ENCODE data around the gene MRPS2.
A peak's percentile ranks its signal among the peaks of the same experiment; 100 is the strongest.
"Not testable (repeated sequence)": the region's sequence is repeated elsewhere in the genome, so short reads cannot be mapped to it uniquely, and the experiment has no call there.

MRPS2 gene

DNA sequence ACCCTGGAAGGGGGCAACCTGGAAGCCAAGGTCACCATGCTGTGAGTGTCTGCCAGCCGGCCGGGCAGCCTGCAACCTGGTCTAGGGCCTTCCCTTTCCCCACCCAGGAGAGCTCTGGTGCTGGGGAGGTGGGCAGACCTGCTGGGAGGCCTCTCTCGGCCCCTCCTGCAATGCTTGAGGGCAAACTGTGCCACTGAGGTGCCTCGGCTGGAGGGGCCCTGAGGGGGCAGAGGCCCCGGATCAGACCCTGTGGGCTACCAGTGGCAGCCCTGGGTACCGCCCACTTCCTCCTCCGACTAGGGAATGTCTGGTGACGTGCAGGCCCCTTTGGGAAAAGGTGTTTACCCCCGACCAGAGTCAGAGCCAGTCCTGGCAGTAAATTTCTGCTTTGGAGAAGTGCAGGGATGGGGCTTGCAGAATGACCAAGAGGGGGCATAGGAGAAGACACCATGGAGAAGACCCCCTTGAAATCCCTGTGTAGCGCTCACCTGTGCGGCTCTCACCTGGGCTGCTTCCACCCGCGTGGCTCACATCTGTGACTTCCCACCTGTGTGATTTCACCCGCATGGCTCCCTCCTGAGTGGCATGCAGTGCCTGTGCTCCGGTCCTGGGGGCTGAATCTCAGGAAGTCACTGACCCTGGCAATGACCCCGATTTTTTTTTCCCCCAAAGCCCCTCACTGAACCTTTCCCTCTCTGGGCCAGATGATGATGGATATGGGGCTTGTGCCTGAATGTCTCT, 21.8 kb downstream of the MRPS2 start:
- Histone ChIP-seq H3K36me3 (ENCODE audit: control insufficient read depth, insufficient read depth, low read length, severe bottlenecking) (no peaks in the 10 kb centered on the region), H3K4me3 (ENCODE audit: low read length) (no peak overlapping the region), H3K9ac (ENCODE audit: low read length) (no peak overlapping the region), H3K9me3 (ENCODE audit: control insufficient read depth, low read length) (no peaks in the 10 kb centered on the region), H3K4me1 (ENCODE audit: control insufficient read depth, insufficient read depth, low read length) (peaks cover 4% of the 10 kb centered on the region), H3K27me3 (replicated peaks; ENCODE audit: control insufficient read depth, insufficient read depth, low read length) (peaks cover 42% of the 10 kb centered on the region)
- DNase-seq (ENCODE audit: low read depth), result no peak

DNA sequence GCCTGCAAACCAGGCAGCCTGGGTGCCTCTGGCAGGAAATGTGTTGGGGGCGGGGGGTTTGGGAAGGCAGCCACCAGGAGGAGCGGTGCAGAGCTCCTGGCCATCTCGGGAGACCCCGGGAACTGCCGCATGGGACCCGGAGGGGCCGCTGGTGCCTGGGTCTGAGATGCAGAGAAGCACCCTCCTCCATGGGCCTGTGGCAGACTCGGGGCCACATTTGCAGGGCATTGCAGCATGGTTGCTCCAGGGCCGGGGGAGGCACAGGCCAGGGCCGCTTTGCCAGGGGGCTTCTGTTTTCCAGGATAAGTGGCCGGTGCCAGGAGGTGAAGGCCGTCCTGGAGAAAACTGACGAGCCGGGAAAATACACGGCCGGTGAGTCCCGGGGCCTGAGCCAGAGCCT, 22.4 kb downstream of the MRPS2 start:
- no peaks in the 10 kb centered on the region for H3K36me3 ChIP-seq (ENCODE audit: control insufficient read depth, insufficient read depth, low read length, severe bottlenecking)
- H3K9ac ChIP-seq (ENCODE audit: low read length), result no peak overlapping the region
- H3K4me1 ChIP-seq (ENCODE audit: control insufficient read depth, insufficient read depth, low read length), result peaks cover 4% of the 10 kb centered on the region
- peaks cover 38% of the 10 kb centered on the region for H3K27me3 ChIP-seq (replicated peaks; ENCODE audit: control insufficient read depth, insufficient read depth, low read length)
- no peaks in the 10 kb centered on the region for H3K9me3 ChIP-seq (ENCODE audit: control insufficient read depth, low read length)
- DNase-seq (ENCODE audit: low read depth), result no peak
- H3K4me3 ChIP-seq (ENCODE audit: low read length), result no peak overlapping the region

DNA sequence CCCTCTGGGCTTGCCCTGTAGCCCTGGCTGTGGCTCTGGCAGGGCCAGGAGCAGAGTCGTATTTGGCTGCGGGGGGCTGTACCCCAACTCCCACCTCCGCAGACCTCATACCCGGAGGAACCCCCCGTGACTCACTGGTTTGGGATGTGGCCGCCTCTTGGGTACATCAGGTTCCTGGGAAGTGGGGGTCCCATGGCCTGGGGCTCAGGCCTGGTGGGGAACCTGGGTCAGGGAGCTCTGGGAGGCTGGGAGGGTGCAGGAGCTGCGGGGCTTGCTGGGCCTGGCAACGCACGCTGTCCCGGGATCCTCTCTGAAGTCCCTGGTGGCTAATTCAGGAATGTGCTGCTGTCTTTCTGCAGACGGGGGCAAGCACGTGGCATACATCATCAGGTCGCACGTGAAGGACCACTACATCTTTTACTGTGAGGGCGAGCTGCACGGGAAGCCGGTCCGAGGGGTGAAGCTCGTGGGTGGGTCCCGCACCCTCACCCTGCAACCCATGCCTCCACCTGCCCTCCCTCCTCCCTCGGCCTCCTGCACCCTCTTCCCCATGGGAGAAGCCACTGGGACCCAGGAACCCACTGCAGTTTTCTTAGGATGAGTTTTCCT, 23.1 kb downstream of the MRPS2 start:
- Histone ChIP-seq H3K36me3 (ENCODE audit: control insufficient read depth, insufficient read depth, low read length, severe bottlenecking) (no peaks in the 10 kb centered on the region), H3K27me3 (replicated peaks; ENCODE audit: control insufficient read depth, insufficient read depth, low read length) (peaks cover 35% of the 10 kb centered on the region), H3K4me3 (ENCODE audit: low read length) (no peak overlapping the region), H3K9ac (ENCODE audit: low read length) (no peak overlapping the region), H3K4me1 (ENCODE audit: control insufficient read depth, insufficient read depth, low read length) (peaks cover 4% of the 10 kb centered on the region), H3K9me3 (ENCODE audit: control insufficient read depth, low read length) (no peaks in the 10 kb centered on the region)
- no peak for DNase-seq (ENCODE audit: low read depth)

DNA sequence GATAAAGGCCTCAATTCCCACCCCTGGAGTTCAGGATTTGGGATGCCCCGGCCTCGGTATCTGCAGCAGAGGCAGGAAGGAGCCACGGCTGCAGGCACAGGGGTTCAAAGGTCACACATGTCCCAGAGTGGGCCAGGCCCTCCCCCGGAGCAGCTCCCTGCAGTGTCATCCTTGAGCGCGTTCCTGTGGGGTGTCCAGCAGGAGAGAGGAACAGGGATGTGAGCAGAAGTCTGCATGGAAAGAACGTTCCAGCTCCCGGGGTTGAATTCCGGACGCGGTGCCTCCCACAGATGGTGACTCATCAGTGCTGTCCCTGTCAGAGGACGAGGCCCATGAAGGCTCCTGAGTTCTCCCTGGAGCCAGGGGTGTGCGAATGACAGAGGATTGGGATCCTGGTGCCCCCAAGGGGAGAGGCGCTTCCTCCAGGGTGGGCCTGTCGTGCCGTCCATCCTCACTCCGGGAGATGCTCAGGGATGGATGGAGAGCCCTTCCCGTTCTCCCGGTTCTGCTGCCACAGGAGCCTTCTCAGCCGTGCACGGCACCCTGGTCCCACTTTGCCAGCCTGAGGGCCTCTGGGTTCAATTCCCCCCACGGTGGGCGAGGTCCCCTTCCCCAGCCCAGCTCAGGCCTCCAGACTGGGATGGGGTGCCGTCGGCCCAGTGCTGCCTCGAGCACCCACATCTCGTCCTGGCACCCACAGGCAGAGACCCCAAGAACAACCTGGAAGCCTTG, 23.8 kb downstream of the MRPS2 start:
- Histone ChIP-seq H3K27me3 (replicated peaks; ENCODE audit: control insufficient read depth, insufficient read depth, low read length) (peaks cover 34% of the 10 kb centered on the region), H3K4me1 (ENCODE audit: control insufficient read depth, insufficient read depth, low read length) (peaks cover 4% of the 10 kb centered on the region), H3K9ac (ENCODE audit: low read length) (no peak overlapping the region), H3K9me3 (ENCODE audit: control insufficient read depth, low read length) (no peaks in the 10 kb centered on the region), H3K4me3 (ENCODE audit: low read length) (no peak overlapping the region), H3K36me3 (ENCODE audit: control insufficient read depth, insufficient read depth, low read length, severe bottlenecking) (no peaks in the 10 kb centered on the region)
- peak; percentile 31 for DNase-seq (ENCODE audit: low read depth)

DNA sequence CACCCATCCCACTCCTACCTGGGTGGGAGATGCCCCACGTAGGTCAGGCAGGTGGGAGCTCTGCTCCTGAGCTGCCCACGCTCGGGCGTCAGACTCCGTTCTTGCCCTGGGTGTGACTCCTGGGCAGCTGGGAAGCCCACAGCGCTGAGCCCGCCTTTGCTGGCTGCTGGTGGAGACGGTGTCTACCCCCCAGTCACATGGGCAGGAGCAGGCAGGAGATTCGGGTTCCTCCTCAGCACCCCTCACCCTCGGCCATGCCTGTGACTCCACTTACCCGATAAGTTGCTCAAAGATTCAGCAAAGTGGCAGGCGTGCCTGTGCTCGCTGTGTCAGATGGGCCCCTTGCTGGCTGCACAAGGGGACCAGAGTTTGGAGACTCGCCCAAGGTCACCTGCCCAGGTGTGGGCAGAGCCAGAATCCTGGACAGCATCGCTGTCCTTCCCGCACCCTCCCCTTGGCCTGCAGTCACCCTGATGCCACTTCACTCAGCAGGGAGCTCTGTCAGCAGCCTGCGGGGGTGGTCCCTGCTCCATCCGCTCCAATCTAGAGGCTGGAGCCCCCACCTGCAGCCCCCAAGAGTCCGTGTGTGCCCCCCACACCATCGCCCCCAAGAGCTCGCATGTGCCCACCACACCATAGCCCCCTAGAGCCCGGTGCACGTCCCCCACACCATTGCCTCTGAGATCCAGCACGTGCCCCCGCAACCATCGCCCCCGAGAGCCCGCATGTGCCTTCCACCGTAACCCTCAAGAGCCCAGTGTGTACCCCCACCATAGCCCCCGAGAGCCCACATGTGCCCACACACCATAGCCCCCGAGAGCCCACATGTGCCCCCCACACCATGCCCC, 25.0 kb downstream of the MRPS2 start:
- Histone ChIP-seq H3K9ac (ENCODE audit: low read length) (no peak overlapping the region), H3K36me3 (ENCODE audit: control insufficient read depth, insufficient read depth, low read length, severe bottlenecking) (no peaks in the 10 kb centered on the region), H3K4me1 (ENCODE audit: control insufficient read depth, insufficient read depth, low read length) (peaks cover 4% of the 10 kb centered on the region), H3K9me3 (ENCODE audit: control insufficient read depth, low read length) (peaks cover 4% of the 10 kb centered on the region), H3K27me3 (replicated peaks; ENCODE audit: control insufficient read depth, insufficient read depth, low read length) (peaks cover 37% of the 10 kb centered on the region), H3K4me3 (ENCODE audit: low read length) (no peak overlapping the region)
- DNase-seq (ENCODE audit: low read depth), result no peak

DNA sequence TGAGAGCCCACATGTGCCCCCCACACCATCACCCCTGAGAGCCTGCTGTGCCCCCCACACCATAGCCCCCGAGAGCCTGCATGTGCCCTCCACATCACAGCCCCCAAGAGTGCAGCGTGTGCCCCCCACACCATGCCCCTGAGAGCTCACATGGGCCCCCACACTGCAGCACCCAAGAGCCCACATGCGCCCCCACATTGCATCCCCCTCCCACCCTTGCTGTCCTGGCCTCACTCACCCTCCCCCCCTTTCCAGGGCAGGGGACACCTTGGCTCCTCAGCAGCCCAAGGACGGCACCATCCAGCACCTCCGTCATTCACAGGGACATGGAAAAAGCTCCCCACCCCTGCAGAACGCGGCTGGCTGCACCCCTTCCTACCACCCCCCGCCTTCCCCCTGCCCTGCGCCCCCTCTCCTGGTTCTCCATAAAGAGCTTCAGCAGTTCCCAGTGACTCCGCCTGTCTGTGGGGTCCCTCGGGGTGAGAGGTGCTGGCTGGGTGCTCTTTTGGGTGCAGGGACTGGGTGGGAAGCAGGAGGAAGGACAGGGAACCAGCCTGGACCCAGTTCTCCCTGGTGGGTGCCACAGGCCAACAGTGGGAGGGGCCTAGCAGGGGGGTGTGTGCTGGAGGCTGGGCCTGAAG, 25.7 kb downstream of the MRPS2 start:
- Histone ChIP-seq H3K9me3 (ENCODE audit: control insufficient read depth, low read length) (peaks cover 4% of the 10 kb centered on the region), H3K4me3 (ENCODE audit: low read length) (no peak overlapping the region), H3K36me3 (ENCODE audit: control insufficient read depth, insufficient read depth, low read length, severe bottlenecking) (no peaks in the 10 kb centered on the region), H3K4me1 (ENCODE audit: control insufficient read depth, insufficient read depth, low read length) (peaks cover 4% of the 10 kb centered on the region), H3K9ac (ENCODE audit: low read length) (no peak overlapping the region), H3K27me3 (replicated peaks; ENCODE audit: control insufficient read depth, insufficient read depth, low read length) (peaks cover 38% of the 10 kb centered on the region)
- no peak for DNase-seq (ENCODE audit: low read depth)

DNA sequence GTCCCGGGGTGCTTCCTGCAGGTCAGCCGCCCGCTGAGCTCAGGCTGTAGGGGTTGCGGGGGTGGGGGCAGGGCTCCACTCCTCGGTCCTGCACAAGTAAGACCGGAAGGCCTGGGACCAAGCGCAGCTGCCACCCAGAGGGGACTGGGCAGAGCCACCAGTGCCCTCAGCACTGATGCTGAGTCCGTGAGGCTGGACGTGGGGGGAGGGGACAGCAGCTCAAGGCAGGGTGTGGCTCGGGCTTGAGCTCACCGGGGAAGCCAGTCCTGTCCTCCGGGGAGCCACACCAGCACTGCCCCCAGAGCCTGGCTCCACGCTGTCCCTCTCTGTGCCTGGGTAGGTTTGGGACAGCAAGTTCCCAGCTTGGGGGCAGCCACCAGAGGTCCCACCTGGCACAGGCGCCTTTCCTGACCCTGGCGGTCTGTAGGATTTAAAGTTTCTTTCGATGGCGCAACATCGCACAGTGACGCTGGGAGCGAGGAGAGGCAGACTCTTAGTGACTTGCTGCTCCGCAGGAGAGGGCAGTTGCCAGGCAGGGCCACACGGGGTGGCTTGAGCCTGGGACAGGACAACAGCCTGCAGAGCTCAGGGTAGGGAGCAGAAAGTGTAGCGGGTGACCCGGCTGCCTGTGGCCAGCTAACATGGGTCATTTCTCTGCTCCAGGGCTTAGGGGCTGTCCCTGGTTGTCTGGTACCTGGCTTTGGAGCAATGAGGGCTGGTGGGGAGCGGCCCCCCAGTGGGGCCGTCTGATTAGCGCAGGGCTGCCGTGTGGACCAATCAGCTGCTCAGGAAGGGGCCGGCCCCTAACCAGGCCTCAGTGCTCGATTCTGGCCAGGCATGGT, 26.5 kb downstream of the MRPS2 start:
- H3K9me3 ChIP-seq (ENCODE audit: control insufficient read depth, low read length), result peaks cover 4% of the 10 kb centered on the region
- H3K4me3 ChIP-seq (ENCODE audit: low read length), result no peak overlapping the region
- H3K27me3 ChIP-seq (replicated peaks; ENCODE audit: control insufficient read depth, insufficient read depth, low read length), result peaks cover 38% of the 10 kb centered on the region
- DNase-seq (ENCODE audit: low read depth), result no peak
- H3K9ac ChIP-seq (ENCODE audit: low read length), result no peak overlapping the region
- peaks cover 4% of the 10 kb centered on the region for H3K4me1 ChIP-seq (ENCODE audit: control insufficient read depth, insufficient read depth, low read length)
- no peaks in the 10 kb centered on the region for H3K36me3 ChIP-seq (ENCODE audit: control insufficient read depth, insufficient read depth, low read length, severe bottlenecking)

DNA sequence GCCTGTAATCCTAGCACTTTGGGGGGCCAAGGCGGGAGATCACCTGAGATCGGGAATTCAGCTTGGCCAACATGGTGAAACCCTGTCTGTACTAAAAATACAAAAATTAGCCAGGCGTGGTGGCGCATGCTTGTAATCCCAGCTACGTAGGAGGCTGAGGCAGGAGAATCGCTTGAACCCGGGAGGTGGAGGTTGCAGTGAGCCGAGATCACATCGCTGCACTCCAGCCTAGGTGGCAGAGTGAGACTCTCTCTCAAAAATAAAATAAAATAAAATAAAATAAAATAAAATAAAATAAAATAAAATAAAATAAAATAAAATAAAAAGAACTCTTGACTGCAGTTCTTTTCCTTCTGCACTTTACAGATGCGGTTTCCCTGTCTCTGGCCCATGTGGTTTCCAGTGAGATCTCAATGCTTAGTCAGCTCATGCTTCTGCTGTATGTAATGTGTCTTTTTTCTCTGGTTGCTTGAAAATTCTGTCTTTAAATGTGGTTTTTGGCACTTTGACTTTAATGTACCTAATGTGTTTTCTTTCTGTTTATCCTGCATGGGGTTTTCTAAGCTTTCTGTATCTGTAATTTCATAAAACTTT, 28.5 kb downstream of the MRPS2 start:
- H3K4me1 ChIP-seq (ENCODE audit: control insufficient read depth, insufficient read depth, low read length); DNase-seq (ENCODE audit: low read depth); H3K9me3 ChIP-seq (ENCODE audit: control insufficient read depth, low read length); H3K4me3 ChIP-seq (ENCODE audit: low read length); H3K36me3 ChIP-seq (ENCODE audit: control insufficient read depth, insufficient read depth, low read length, severe bottlenecking); H3K9ac ChIP-seq (ENCODE audit: low read length): not testable (repeated sequence)
- peaks cover 38% of the 10 kb centered on the region for H3K27me3 ChIP-seq (replicated peaks; ENCODE audit: control insufficient read depth, insufficient read depth, low read length)

DNA sequence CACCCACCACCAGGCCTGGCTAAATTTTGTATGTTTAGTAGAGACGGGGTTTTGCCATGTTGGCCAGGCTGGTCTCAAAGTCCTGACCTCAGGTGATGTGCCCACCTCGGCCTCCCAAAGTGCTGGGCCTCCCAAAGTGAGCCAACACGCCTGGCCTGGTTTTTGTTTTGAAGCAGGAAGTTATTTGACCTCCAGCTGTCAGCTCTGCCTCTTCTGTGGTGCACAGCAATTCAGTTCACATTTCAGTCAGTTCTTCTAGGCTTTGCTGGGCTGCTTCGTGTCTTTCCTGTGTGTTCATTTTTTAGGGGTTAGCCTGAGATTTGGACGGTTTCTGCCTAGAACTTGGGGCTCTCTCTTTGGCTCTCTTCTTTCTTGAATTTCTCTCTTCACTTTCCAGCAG, 29.7 kb downstream of the MRPS2 start:
- no peak for DNase-seq (ENCODE audit: low read depth)
- Histone ChIP-seq H3K27me3 (replicated peaks; ENCODE audit: control insufficient read depth, insufficient read depth, low read length) (peaks cover 40% of the 10 kb centered on the region), H3K36me3 (ENCODE audit: control insufficient read depth, insufficient read depth, low read length, severe bottlenecking) (no peaks in the 10 kb centered on the region), H3K4me3 (ENCODE audit: low read length) (no peak overlapping the region), H3K9ac (ENCODE audit: low read length) (no peak overlapping the region), H3K9me3 (ENCODE audit: control insufficient read depth, low read length) (peaks cover 4% of the 10 kb centered on the region), H3K4me1 (ENCODE audit: control insufficient read depth, insufficient read depth, low read length) (no peaks in the 10 kb centered on the region)

DNA sequence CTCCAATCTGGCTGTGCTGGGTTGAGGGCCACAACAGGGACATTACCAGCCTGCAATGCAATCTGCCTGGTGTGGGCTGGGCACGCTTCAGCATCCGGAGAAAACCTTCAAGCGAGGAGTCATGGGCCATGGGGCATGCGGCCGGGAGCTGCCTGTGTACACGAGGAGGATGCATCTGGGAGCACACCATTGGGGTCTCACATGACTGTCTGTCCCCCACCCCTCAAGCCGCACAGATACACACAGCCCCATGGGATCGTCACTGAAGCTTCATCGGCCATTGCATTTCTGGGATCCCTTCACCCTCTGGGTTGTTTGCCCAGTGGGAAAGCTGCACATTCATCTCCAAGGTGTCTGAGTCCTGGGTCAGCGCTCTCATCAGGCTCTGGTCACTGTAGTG, 30.6 kb downstream of the MRPS2 start:
- Histone ChIP-seq H3K4me3 (ENCODE audit: low read length) (no peak overlapping the region), H3K4me1 (ENCODE audit: control insufficient read depth, insufficient read depth, low read length) (no peaks in the 10 kb centered on the region), H3K9ac (ENCODE audit: low read length) (no peak overlapping the region), H3K9me3 (ENCODE audit: control insufficient read depth, low read length) (peaks cover 4% of the 10 kb centered on the region), H3K27me3 (replicated peaks; ENCODE audit: control insufficient read depth, insufficient read depth, low read length) (peaks cover 36% of the 10 kb centered on the region), H3K36me3 (ENCODE audit: control insufficient read depth, insufficient read depth, low read length, severe bottlenecking) (no peaks in the 10 kb centered on the region)
- DNase-seq (ENCODE audit: low read depth), result no peak
